K562 (cell line): Measurements from ENCODE around the gene FBXW11. TPM values are rescaled to one million over a fixed set of nuclear protein-coding genes. Genes with fewer than 3 reads are reported as not detected.

Experiments used
- ATF1 ChIP-seq, 2 experiments: fragments of 450-650 bp in 1 of 2; IDR thresholded peaks; 2 replicates each; pipeline ENCODE4 v1.6.1; 2016; ENCODE audit warnings: missing compliant biosample characterization in 1 of 2, missing genetic modification characterization in 1 of 2
- CBX8 ChIP-seq: fragments of 200-600 bp; sonication (generic); IDR thresholded peaks from 2 replicates; pipeline ENCODE4 v1.6.1; 2012; ENCODE audit warnings: borderline replicate concordance, mixed run types, low read depth, mild to moderate bottlenecking, moderate library complexity, mixed read lengths, low read length, control low read depth, inconsistent platforms; ENCODE audit not compliant: poor library complexity, severe bottlenecking; ENCODE audit errors: extremely low read depth
- CHCHD3 ChIP-seq: fragments of 250-450 bp; sonication (Bioruptor Pico); IDR thresholded peaks from 2 replicates; pipeline ENCODE4 v2.1.2; 2022; ENCODE audit warnings: mild to moderate bottlenecking
- GABPB2 ChIP-seq: fragments of 250-450 bp; sonication (Bioruptor Pico); conservative IDR thresholded peaks from 2 replicates; pipeline ENCODE4 v1.5.1; 2021; ENCODE audit warnings: mild to moderate bottlenecking
- HIVEP1 ChIP-seq: fragments of 250-450 bp; sonication (Bioruptor Pico); IDR thresholded peaks from 2 replicates; pipeline ENCODE4 v1.4.0; 2020; ENCODE audit warnings: mild to moderate bottlenecking
- MEF2A ChIP-seq: IDR thresholded peaks from 2 replicates; pipeline ENCODE4 v1.6.1; 2011; ENCODE audit warnings: low read depth, mild to moderate bottlenecking, low read length, moderate library complexity; ENCODE audit not compliant: control insufficient read depth
- NCOA6 ChIP-seq: fragments of 450-650 bp; IDR thresholded peaks from 2 replicates; pipeline ENCODE4 v1.6.1; 2017; ENCODE audit warnings: mild to moderate bottlenecking
- RFX1 ChIP-seq: fragments of 450-650 bp; IDR thresholded peaks from 2 replicates; pipeline ENCODE4 v1.6.1; 2016; ENCODE audit warnings: mild to moderate bottlenecking, moderate library complexity
- SIRT6 ChIP-seq: IDR thresholded peaks from one replicate; pipeline ENCODE4 v1.6.1; 2012; ENCODE audit warnings: low read depth, mild to moderate bottlenecking, control low read depth, inconsistent platforms, low read length, moderate library complexity
- TAF9B ChIP-seq: fragments of 450-650 bp; IDR thresholded peaks from 2 replicates; pipeline ENCODE4 v1.6.1; 2018; ENCODE audit warnings: mild to moderate bottlenecking; ENCODE audit not compliant: partially characterized antibody
- TARDBP ChIP-seq: fragments of 450-650 bp; IDR thresholded peaks from 2 replicates; pipeline ENCODE4 v1.6.1; 2016
- TFAM ChIP-seq: fragments of 250-450 bp; sonication (Bioruptor Pico); conservative IDR thresholded peaks from 2 replicates; pipeline ENCODE4 v1.5.0; 2021; ENCODE audit warnings: mild to moderate bottlenecking, moderate library complexity
- ZC3H8 ChIP-seq: fragments of 450-650 bp; IDR thresholded peaks from 2 replicates; pipeline ENCODE4 v1.6.1; 2017
- ZEB2 ChIP-seq: fragments of 450-650 bp; IDR thresholded peaks from 2 replicates; pipeline ENCODE4 v1.6.1; 2016
- ZFP1 ChIP-seq: fragments of 450-650 bp; formaldehyde crosslinking; IDR thresholded peaks from 2 replicates; pipeline ENCODE4 v1.4.0; 2020; ENCODE audit warnings: mild to moderate bottlenecking, mixed read lengths
- ZNF197 ChIP-seq: fragments of 200-800 bp; sonication (Bioruptor generic); IDR thresholded peaks from 2 replicates; pipeline ENCODE4 v1.6.1; 2016; ENCODE audit warnings: low read depth, missing genetic modification characterization, missing compliant biosample characterization
- ZNF23 ChIP-seq: fragments of 250-450 bp; sonication (Bioruptor Pico); IDR thresholded peaks from 2 replicates; pipeline ENCODE4 v1.4.0; 2020; ENCODE audit warnings: mild to moderate bottlenecking
- ZNF274 ChIP-seq: IDR thresholded peaks from 2 replicates; pipeline ENCODE4 v1.6.1; 2011; ENCODE audit warnings: low read depth, mild to moderate bottlenecking, low read length, moderate library complexity, borderline replicate concordance
- polyA plus RNA-seq, 8 experiments: library from polyadenylated mRNA; depleted of rRNA in 4 of 8; stranded (reverse) in 5 of 8; unstranded in 3 of 8; fragments of >200 nt; fragmentation: Nextera tagmentation in 2 of 8; fragmentation: Illumina TruSeq in 1 of 8; extraction: Ambion mirVana in 2 of 8; extraction: Trizol in 1 of 8; gene quantifications; 2 replicates each; pipeline versions ENCODE4 v1.2.1 to v1.2.3, GENCODE V29; 2011 to 2014; ENCODE audit warnings: inconsistent platforms in 1 of 8, missing spikeins in 1 of 8
- total RNA-seq, 7 experiments: library from RNA; depleted of rRNA in 6 of 7; stranded (reverse); fragments of >200 nt in 6 of 7; fragmentation: Illumina TruSeq in 2 of 7; extraction: Trizol in 2 of 7; gene quantifications; 2 replicates each; pipeline versions ENCODE4 v1.2.1 to v1.2.3, GENCODE V29; 2011 to 2021; ENCODE audit warnings: low replicate concordance in 1 of 7
- TF ChIP-seq, protein P1 (sequence below): sonication (generic); formaldehyde crosslinking; IDR thresholded peaks from 2 replicates; pipeline ENCODE4 v1.8.1; 2022; ENCODE audit warnings: missing genetic modification reagents
- TF ChIP-seq, protein P2 (sequence below): IDR thresholded peaks from 2 replicates; pipeline ENCODE4 v1.6.1; 2011; ENCODE audit not compliant: insufficient read length; ENCODE audit errors: extremely low read depth
- TF ChIP-seq, protein P3 (sequence below): fragments of 450-650 bp; IDR thresholded peaks from 2 replicates; pipeline ENCODE4 v1.7.1; 2018; ENCODE audit warnings: mild to moderate bottlenecking, low read depth; ENCODE audit not compliant: partially characterized antibody
- TF ChIP-seq, protein P4 (sequence below): IDR thresholded peaks from 2 replicates; pipeline ENCODE4 v1.6.1; 2012; ENCODE audit warnings: low read depth, low read length, improper control_type of control experiment, borderline replicate concordance

The FBXW11 gene
- total and polyA plus RNA-seq, 9 of the 15 experiments (the other 6 are each of a cell fraction or from before 2014, with no cell fraction given): 3.0 to 28.6 (median 23.6) TPM

DNA sequence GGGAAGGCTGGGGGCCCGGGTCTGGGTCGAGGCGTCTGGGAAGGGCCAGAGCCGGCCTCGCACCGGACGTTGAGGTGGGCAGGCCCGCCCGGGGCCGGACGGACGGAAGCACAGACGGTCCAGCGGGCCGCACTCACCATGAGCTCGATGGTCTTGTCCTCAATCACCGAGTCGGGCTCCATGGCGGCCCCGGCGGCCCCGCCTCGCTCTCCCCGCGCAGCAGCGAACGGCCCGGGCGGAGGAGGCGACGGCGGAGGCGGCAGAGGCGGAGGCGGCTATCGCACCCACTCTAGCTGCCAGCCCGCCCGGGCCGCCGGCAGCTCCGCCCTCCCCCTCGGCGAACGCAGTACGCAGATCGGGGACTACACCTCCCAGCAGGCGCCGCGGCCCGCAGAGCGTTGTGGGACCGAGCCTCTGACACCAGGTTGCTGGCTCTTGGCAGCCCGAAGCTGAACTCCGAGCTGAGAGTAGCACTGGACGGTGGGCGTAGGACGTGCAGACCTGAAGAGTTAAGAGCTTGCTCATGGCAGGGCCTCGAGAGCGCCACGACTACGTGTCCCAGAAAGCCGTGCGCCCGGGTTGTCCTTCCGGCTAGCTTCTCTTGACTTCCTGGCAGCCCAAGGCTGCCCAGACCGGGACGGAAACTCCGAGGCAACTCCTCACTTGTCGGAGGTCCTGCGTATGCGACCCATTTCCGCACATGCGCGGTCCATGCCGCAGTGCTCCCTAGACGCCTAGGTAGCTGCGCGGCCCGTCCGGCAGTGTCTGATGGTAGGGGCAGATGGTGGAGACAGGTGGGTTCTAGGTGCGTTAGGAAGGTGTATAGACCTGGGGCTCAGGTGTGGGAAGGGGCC lies at the start of gene FBXW11 (continued):
- TF ChIP-seq CBX8 (no peak), TAF9B (peak; percentile 61), GABPB2 (CRISPR knock-in tag) (no peak), ZEB2 (peak; percentile 90), ZC3H8 (no peak), CHCHD3 (CRISPR knock-in tag) (no peak), HIVEP1 (0 out of 2 replicates have a peak, but pooled peaks have one; percentile 31), ZNF23 (CRISPR knock-in tag) (no peak), ZNF274 (no peak), TARDBP (no peak), ZFP1 (CRISPR knock-in tag) (no peak), TFAM (CRISPR knock-in tag) (no peak), NCOA6 (peak; percentile 92), MEF2A (no peak), SIRT6 (no peak), ATF1 (CRISPR knock-in tag; IDR thresholded peaks at IDR 0.05) (no peak), ATF1 (tag; IDR thresholded peaks at IDR 0.05) (peak; percentile 95), ZNF197 (CRISPR knock-in tag) (peak; percentile 97), RFX1 (peak; percentile 62)
- TF ChIP-seq, protein P1, sequence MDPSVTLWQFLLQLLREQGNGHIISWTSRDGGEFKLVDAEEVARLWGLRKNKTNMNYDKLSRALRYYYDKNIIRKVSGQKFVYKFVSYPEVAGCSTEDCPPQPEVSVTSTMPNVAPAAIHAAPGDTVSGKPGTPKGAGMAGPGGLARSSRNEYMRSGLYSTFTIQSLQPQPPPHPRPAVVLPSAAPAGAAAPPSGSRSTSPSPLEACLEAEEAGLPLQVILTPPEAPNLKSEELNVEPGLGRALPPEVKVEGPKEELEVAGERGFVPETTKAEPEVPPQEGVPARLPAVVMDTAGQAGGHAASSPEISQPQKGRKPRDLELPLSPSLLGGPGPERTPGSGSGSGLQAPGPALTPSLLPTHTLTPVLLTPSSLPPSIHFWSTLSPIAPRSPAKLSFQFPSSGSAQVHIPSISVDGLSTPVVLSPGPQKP (CRISPR knock-in tag): no peak
- TF ChIP-seq, protein P2, sequence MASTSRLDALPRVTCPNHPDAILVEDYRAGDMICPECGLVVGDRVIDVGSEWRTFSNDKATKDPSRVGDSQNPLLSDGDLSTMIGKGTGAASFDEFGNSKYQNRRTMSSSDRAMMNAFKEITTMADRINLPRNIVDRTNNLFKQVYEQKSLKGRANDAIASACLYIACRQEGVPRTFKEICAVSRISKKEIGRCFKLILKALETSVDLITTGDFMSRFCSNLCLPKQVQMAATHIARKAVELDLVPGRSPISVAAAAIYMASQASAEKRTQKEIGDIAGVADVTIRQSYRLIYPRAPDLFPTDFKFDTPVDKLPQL: no peak
- TF ChIP-seq, protein P3, sequence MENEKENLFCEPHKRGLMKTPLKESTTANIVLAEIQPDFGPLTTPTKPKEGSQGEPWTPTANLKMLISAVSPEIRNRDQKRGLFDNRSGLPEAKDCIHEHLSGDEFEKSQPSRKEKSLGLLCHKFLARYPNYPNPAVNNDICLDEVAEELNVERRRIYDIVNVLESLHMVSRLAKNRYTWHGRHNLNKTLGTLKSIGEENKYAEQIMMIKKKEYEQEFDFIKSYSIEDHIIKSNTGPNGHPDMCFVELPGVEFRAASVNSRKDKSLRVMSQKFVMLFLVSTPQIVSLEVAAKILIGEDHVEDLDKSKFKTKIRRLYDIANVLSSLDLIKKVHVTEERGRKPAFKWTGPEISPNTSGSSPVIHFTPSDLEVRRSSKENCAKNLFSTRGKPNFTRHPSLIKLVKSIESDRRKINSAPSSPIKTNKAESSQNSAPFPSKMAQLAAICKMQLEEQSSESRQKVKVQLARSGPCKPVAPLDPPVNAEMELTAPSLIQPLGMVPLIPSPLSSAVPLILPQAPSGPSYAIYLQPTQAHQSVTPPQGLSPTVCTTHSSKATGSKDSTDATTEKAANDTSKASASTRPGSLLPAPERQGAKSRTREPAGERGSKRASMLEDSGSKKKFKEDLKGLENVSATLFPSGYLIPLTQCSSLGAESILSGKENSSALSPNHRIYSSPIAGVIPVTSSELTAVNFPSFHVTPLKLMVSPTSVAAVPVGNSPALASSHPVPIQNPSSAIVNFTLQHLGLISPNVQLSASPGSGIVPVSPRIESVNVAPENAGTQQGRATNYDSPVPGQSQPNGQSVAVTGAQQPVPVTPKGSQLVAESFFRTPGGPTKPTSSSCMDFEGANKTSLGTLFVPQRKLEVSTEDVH: peak; percentile 86
- TF ChIP-seq, protein P4, sequence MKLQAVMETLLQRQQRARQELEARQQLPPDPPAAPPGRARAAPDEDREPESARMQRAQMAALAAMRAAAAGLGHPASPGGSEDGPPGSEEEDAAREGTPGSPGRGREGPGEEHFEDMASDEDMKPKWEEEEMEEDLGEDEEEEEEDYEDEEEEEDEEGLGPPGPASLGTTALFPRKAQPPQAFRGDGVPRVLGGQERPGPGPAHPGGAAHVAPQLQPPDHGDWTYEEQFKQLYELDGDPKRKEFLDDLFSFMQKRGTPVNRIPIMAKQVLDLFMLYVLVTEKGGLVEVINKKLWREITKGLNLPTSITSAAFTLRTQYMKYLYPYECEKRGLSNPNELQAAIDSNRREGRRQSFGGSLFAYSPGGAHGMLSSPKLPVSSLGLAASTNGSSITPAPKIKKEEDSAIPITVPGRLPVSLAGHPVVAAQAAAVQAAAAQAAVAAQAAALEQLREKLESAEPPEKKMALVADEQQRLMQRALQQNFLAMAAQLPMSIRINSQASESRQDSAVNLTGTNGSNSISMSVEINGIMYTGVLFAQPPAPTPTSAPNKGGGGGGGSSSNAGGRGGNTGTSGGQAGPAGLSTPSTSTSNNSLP: no peak
